ENCODE measurements around the gene MFSD2B. TPM values are rescaled to one million over a fixed set of nuclear protein-coding genes. Genes with fewer than 3 reads are reported as not detected.
A peak's percentile ranks its signal among the peaks of the same experiment; 100 is the strongest.

MFSD2B gene
- total RNA-seq, 1 experiment from 2014 or later: not detected

- peak; percentile 100 for DNase-seq (ENCODE audit: low read depth, low spot score)
- in situ Hi-C loops (cut with HindIII; ENCODE audit: low pct_unique_long_range_greater_than_20kb, low sequenced_read_pairs): no loop called here
These were observed 37.2 kb downstream of the MFSD2B start, which contains the start of gene WDCP for GRCh38 chr2:24046930-24047702. WDCP (minus strand) TSS chr2:24047391; CDS start chr2:24039494, 7,897 bp downstream.

- in situ Hi-C loops (cut with HindIII; ENCODE audit: low pct_unique_long_range_greater_than_20kb, low sequenced_read_pairs): no loop called here
- DNase-seq (ENCODE audit: low read depth, low spot score): no peak
These were observed 37.8 kb downstream of the MFSD2B start for GRCh38 chr2:24047703-24048033.

- in situ Hi-C loops (cut with HindIII; ENCODE audit: low pct_unique_long_range_greater_than_20kb, low sequenced_read_pairs): no loop called here
- DNase-seq (ENCODE audit: low read depth, low spot score): no peak
These were observed 39.0 kb downstream of the MFSD2B start for GRCh38 chr2:24048769-24049484.

- peak; percentile 77 for DNase-seq (ENCODE audit: low read depth, low spot score)
- in situ Hi-C loops (cut with HindIII; ENCODE audit: low pct_unique_long_range_greater_than_20kb, low sequenced_read_pairs): no loop called here
These were observed 39.7 kb downstream of the MFSD2B start, which contains the start of gene FKBP1B for GRCh38 chr2:24049485-24050021. FKBP1B (plus strand) TSS chr2:24049741; CDS start chr2:24049850, 109 bp downstream.

GRCh38 chr2:24050041-24050979, 40.4 kb downstream of the MFSD2B start:
- in situ Hi-C loops (cut with HindIII; ENCODE audit: low pct_unique_long_range_greater_than_20kb, low sequenced_read_pairs): no loop called here
- peak; percentile 21 for DNase-seq (ENCODE audit: low read depth, low spot score)

GRCh38 chr2:24051833-24052232, 41.9 kb downstream of the MFSD2B start:
- DNase-seq (ENCODE audit: low read depth, low spot score): no peak
- in situ Hi-C loops (cut with HindIII; ENCODE audit: low pct_unique_long_range_greater_than_20kb, low sequenced_read_pairs): no loop called here

GRCh38 chr2:24052951-24053350, 43.1 kb downstream of the MFSD2B start:
- no peak for DNase-seq (ENCODE audit: low read depth, low spot score)
- in situ Hi-C loops (cut with HindIII; ENCODE audit: low pct_unique_long_range_greater_than_20kb, low sequenced_read_pairs): no loop called here

GRCh38 chr2:24054366-24055010, 44.6 kb downstream of the MFSD2B start:
- DNase-seq (ENCODE audit: low read depth, low spot score): no peak
- in situ Hi-C loops (cut with HindIII; ENCODE audit: low pct_unique_long_range_greater_than_20kb, low sequenced_read_pairs): no loop called here

- DNase-seq (ENCODE audit: low read depth, low spot score): no peak
- in situ Hi-C loops (cut with HindIII; ENCODE audit: low pct_unique_long_range_greater_than_20kb, low sequenced_read_pairs): no loop called here
These were observed 45.9 kb downstream of the MFSD2B start for GRCh38 chr2:24055750-24056149.

- no peak for DNase-seq (ENCODE audit: low read depth, low spot score)
- in situ Hi-C loops (cut with HindIII; ENCODE audit: low pct_unique_long_range_greater_than_20kb, low sequenced_read_pairs): no loop called here
These were observed 48.8 kb downstream of the MFSD2B start for GRCh38 chr2:24058564-24059271.

- in situ Hi-C loops (cut with HindIII; ENCODE audit: low pct_unique_long_range_greater_than_20kb, low sequenced_read_pairs): no loop called here
- no peak for DNase-seq (ENCODE audit: low read depth, low spot score)
These were observed 55.5 kb downstream of the MFSD2B start for GRCh38 chr2:24065341-24065740.

- no peak for DNase-seq (ENCODE audit: low read depth, low spot score)
- in situ Hi-C loops (cut with HindIII; ENCODE audit: low pct_unique_long_range_greater_than_20kb, low sequenced_read_pairs): no loop called here
These were observed 62.4 kb downstream of the MFSD2B start for GRCh38 chr2:24072259-24072658.

- in situ Hi-C loops (cut with HindIII; ENCODE audit: low pct_unique_long_range_greater_than_20kb, low sequenced_read_pairs): no loop called here
- DNase-seq (ENCODE audit: low read depth, low spot score): no peak
These were observed 63.9 kb downstream of the MFSD2B start for GRCh38 chr2:24073816-24074215.

- no peak for DNase-seq (ENCODE audit: low read depth, low spot score)
- in situ Hi-C loops (cut with HindIII; ENCODE audit: low pct_unique_long_range_greater_than_20kb, low sequenced_read_pairs): no loop called here
These were observed 65.4 kb downstream of the MFSD2B start for GRCh38 chr2:24075259-24075658.

Measured in SK-MEL-5 (cell line).